Heart left ventricle (tissue), 13 donors: Measurements from ENCODE around the gene LIAS.

Experiments used
- POLR2A ChIP-seq, 2 donors: fragments of 450-650 bp; IDR thresholded peaks; one replicate each; pipeline ENCODE4 v1.6.1; 2017; ENCODE audit warnings: antibody characterized with exemption in 2 of 2, mild to moderate bottlenecking in 2 of 2, moderate library complexity in 2 of 2
- TF ChIP-seq, protein P1 (sequence below), 12 donors: fragments of 200-600 bp; sonication (generic) in 4 of 12; IDR thresholded peaks; one replicate each; pipeline versions ENCODE4 v1.5.0 to v1.8.0; 2018 to 2022; ENCODE audit warnings: antibody characterized with exemption in 12 of 12, mild to moderate bottlenecking in 5 of 12
- donor health status: ischemic (EF 13 %, LVEDD 7.1; RV severe dilation, severe dysfunction).
- donor health status: DM: no; HTN: yes; CAD: no.
- donor health status: DM: no; HTN: no; CAD: no.
- donor health status: ischemic (EF 25% LVEDD 6.9; RV normal size, moderate dysfunction).
- donor health status: ischemic (EF 25% LVEDD 5.7; RV mildly dilated, moderate dysfunction).
- donor health status: ischemic (EF 35%, LVEDD 5.7; RV mildly dilated, moderate dysfunction).
- donor health status: nonischemic (EF 11% LVEDD 7.7; RV severe dilation, severe dysfunction).
- donor health status: DM: yes; HTN: yes; CAD: no.
- donor health status: PGD.
- donor health status: ischemic (EF 29% LVEDD 5.4; RV normal size, mild dysfunction).
- donor health status: nonischemic (EF 23%, LVEDD 6.1; RV moderate dilation, normal function).

DNA sequence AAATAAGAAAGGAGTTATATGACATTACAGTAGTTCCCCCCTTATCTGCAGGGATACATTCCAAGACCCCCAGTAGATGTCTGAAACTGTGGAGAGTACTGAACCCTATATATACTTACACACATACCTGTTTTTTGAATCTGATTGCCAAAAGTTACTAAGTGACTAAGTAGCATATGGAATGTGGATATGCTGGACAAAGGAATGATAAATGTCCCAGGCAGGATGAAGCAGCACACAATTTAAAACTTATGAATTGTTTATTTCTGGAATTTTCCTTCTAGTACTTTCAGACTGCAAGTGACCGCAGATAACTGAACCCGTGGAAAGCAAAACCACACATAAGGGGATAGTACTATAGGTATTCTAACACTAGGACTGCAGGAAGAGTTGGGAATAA is 45.7 kb downstream of the LIAS start:
- TF ChIP-seq, protein P1, sequence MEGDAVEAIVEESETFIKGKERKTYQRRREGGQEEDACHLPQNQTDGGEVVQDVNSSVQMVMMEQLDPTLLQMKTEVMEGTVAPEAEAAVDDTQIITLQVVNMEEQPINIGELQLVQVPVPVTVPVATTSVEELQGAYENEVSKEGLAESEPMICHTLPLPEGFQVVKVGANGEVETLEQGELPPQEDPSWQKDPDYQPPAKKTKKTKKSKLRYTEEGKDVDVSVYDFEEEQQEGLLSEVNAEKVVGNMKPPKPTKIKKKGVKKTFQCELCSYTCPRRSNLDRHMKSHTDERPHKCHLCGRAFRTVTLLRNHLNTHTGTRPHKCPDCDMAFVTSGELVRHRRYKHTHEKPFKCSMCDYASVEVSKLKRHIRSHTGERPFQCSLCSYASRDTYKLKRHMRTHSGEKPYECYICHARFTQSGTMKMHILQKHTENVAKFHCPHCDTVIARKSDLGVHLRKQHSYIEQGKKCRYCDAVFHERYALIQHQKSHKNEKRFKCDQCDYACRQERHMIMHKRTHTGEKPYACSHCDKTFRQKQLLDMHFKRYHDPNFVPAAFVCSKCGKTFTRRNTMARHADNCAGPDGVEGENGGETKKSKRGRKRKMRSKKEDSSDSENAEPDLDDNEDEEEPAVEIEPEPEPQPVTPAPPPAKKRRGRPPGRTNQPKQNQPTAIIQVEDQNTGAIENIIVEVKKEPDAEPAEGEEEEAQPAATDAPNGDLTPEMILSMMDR (IDR thresholded peaks at IDR 0.05) = no peak
- TF ChIP-seq POLR2A (IDR thresholded peaks at IDR 0.05) = no peak
